Thyroid gland (tissue), 4 donors: ENCODE results near the gene FLRT2. TPM values are rescaled to one million over a fixed set of nuclear protein-coding genes. Genes with fewer than 3 reads are reported as not detected.
A peak's percentile ranks its signal among the peaks of the same experiment; 100 is the strongest.

Experiments
- DNase-seq, 2 donors: peaks; one replicate each; pipeline ENCODE4 v3.0.0-alpha.2; 2019
- H3K27ac ChIP-seq, 3 donors: fragments of 200-600 bp; sonication (generic); 1 replicate in 2 of 3; 2 replicates in 1 of 3; pipeline ENCODE4 v1.5.1; 2016 to 2019; ENCODE audit warnings: mild to moderate bottlenecking in 1 of 3, moderate library complexity in 1 of 3
- H3K27me3 ChIP-seq: fragments of 200-600 bp; sonication (generic); one replicate; pipeline ENCODE4 v1.5.1; 2019
- H3K36me3 ChIP-seq, 2 donors: fragments of 200-600 bp; sonication (generic); one replicate each; pipeline ENCODE4 v1.5.1; 2016 to 2019
- H3K4me1 ChIP-seq, 2 donors: fragments of 200-600 bp; sonication (generic); one replicate each; pipeline ENCODE4 v1.5.1; 2017 to 2019
- H3K4me3 ChIP-seq, 3 donors: fragments of 200-600 bp; sonication (generic); replicated peaks in 1 of 3; 1 replicate in 2 of 3; 2 replicates in 1 of 3; pipeline ENCODE4 v1.5.1; 2016; ENCODE audit warnings: mild to moderate bottlenecking in 1 of 3
- H3K9me3 ChIP-seq: fragments of 200-600 bp; sonication (generic); one replicate; pipeline ENCODE4 v1.5.1; 2017
- POLR2A ChIP-seq, 2 donors: fragments of 450-650 bp; IDR thresholded peaks; one replicate each; pipeline ENCODE4 v1.6.1; 2017; ENCODE audit warnings: antibody characterized with exemption in 2 of 2, mild to moderate bottlenecking in 2 of 2, moderate library complexity in 1 of 2
- WGBS, 2 donors: methylation state at CpG; one replicate each; pipeline ENCODE4 v1.1.5; 2017; 5-methylcytosine and 5-hydroxymethylcytosine counted together
- intact Hi-C: fragments of 100-400 bp; cut with DNase I; formaldehyde crosslinking; loops from one replicate; pipeline ENCODE4 v1.15.1; 2023
- total RNA-seq, 4 donors: library from RNA; depleted of rRNA; stranded (reverse); fragments of >200 nt; gene quantifications; one replicate each; pipeline ENCODE4 v1.2.3, GENCODE V29; 2016
- TF ChIP-seq, protein P1 (sequence below), 6 experiments: fragments of 200-600 bp in 3 of 6; fragments of 450-650 bp in 3 of 6; sonication (generic) in 3 of 6; IDR thresholded peaks; one replicate each; pipeline ENCODE4 v1.5.1; 2016 to 2019; ENCODE audit warnings: antibody characterized with exemption in 6 of 6, mild to moderate bottlenecking in 2 of 6, inconsistent platforms in 1 of 6, moderate library complexity in 1 of 6

Gene FLRT2
- total RNA-seq, 4 donors from 2014 or later, result 9.3 to 38.9 (median 23.5) TPM

DNA sequence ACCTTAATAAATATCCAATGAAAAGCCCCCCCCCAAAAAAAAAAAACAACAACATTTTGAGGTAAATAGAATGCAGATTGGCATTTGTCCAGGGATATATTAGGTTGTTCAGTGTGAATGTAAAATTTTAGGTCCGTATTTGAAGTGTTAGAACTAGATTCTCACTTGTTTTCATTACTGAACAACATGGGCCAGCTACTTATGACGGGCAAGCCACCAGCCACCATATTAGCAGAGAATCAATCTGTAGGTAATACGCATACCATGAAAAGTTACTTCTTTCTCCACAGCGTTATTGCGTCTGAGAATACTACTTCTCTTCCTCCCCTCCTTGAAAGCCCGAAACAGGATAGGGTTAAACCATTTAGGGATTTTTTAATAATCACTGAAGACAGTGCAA is 5.4 kb downstream of the FLRT2 start:
- Histone ChIP-seq H3K36me3 (no peaks in the 10 kb centered on the region), H3K9me3 (no peaks in the 10 kb centered on the region), H3K4me3 (peak overlapping the region in 1 of 3 donors; percentile 67), H3K27me3 (no peaks in the 10 kb centered on the region), H3K27ac (peak overlapping the region in 1 of 3 donors; percentile 79), H3K4me1 (peaks cover under 1 to 25% of the 10 kb centered on the region in 2 donors)
- TF ChIP-seq, protein P1, sequence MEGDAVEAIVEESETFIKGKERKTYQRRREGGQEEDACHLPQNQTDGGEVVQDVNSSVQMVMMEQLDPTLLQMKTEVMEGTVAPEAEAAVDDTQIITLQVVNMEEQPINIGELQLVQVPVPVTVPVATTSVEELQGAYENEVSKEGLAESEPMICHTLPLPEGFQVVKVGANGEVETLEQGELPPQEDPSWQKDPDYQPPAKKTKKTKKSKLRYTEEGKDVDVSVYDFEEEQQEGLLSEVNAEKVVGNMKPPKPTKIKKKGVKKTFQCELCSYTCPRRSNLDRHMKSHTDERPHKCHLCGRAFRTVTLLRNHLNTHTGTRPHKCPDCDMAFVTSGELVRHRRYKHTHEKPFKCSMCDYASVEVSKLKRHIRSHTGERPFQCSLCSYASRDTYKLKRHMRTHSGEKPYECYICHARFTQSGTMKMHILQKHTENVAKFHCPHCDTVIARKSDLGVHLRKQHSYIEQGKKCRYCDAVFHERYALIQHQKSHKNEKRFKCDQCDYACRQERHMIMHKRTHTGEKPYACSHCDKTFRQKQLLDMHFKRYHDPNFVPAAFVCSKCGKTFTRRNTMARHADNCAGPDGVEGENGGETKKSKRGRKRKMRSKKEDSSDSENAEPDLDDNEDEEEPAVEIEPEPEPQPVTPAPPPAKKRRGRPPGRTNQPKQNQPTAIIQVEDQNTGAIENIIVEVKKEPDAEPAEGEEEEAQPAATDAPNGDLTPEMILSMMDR (IDR thresholded peaks at IDR 0.05), result no peak
- TF ChIP-seq POLR2A (IDR thresholded peaks at IDR 0.05), result no peak
- intact Hi-C loops, result no loop called here
- 30% methylated on average over 6 of the region's 6 CpGs for WGBS, 2 donors
- no peak for DNase-seq

DNA sequence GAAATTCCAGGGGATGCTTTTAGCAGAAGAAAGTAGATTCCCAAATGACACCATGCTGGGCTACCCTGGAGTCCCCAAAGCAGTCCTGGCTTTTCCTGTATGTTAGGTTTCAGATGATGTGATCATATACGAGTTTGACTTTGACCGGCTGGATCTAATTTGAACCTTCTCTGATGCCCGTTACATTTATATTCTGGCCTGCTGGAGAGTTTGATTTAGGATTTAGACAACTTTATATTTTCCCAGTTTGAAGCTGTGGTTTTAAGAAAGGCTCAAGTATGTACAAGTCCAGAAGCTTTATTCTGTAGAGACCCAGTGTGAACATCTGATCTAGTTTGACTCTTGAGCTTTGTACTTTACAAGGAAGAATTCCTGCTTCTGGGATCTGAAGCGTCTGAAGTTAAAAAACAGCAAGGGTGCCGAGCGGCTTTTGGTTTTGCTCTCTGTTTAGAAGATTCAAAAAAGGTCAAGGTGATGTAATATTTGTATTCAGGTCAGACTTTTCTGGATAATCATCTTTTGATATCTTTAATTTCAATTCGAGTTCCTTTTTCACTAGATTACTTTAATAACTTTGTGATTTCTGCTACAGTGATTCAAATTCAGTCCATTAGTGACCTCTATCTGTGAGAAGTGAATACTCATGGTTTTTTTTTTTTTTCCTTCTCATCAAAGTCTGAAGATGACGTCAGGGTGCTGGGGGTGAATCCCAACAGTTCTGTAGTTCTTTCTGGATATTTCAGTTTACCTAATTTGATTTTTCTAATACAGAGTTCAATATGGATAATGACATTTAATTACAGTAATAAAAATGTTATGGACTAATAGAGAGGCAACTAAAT is 6.3 kb downstream of the FLRT2 start:
- intact Hi-C loops, result no loop called here
- Histone ChIP-seq H3K27ac (peak overlapping the region in 2 of 3 donors; percentile 1 to 79), H3K4me3 (no peak overlapping the region), H3K9me3 (no peaks in the 10 kb centered on the region), H3K4me1 (peaks cover 0 to 18% of the 10 kb centered on the region in 2 donors), H3K27me3 (no peaks in the 10 kb centered on the region), H3K36me3 (no peaks in the 10 kb centered on the region)
- TF ChIP-seq, protein P1 (IDR thresholded peaks at IDR 0.05), result peak in 3 of 6 experiments; percentile 50 to 72 (median 53)
- TF ChIP-seq POLR2A (IDR thresholded peaks at IDR 0.05), result no peak
- 16 to 17% methylated on average over 8 of the region's 8 CpGs for whole genome bisulfite sequencing, 2 donors
- DNase-seq, result peak; percentile 29 to 32

DNA sequence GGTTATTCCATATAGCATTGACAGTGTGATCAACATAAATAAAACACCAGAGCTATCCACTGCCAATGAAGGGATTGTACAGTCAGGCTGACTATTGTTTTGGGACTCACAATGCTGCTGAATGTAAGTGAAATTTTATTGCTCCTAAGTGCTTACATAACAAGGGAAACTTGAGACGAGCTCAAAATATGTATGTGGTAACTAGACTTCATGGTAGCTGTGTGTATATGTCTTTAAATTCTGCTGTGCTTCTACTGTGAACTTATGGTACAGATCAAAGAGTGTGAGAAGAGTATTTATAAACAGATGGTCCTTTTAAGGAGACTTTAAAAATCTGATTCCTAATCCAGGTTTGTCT is 6.9 kb downstream of the FLRT2 start:
- intact Hi-C loops, result no loop called here
- Histone ChIP-seq H3K4me1 (peaks cover 0 to 14% of the 10 kb centered on the region in 2 donors), H3K9me3 (no peaks in the 10 kb centered on the region), H3K36me3 (no peaks in the 10 kb centered on the region), H3K27me3 (no peaks in the 10 kb centered on the region), H3K27ac (peak overlapping the region in 1 of 3 donors; percentile 79), H3K4me3 (no peak overlapping the region)
- 66% methylated on average over 1 of the region's 1 CpG for WGBS, 2 donors
- DNase-seq, result no peak
- TF ChIP-seq POLR2A (IDR thresholded peaks at IDR 0.05), result no peak
- TF ChIP-seq, protein P1 (IDR thresholded peaks at IDR 0.05), result no peak

DNA sequence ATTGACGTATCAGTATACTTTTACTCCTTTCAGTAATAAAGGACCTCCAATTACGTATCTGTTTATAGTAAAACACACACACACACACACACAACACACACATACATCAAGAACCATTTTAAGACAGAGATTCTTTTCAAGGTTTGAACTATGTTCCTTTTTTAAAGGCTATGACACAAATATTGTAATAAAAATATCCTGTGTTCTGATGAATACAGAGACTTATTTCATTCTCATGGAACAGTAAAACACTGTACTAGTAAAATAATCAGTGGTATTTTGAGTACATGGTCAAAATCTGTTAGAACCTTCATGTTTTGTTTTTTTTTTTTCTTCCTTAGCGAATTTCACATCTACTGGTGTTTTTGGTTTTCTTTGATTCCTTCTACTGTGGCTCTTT is 7.6 kb downstream of the FLRT2 start:
- TF ChIP-seq POLR2A (IDR thresholded peaks at IDR 0.05), result no peak
- TF ChIP-seq, protein P1 (IDR thresholded peaks at IDR 0.05), result no peak
- H3K27me3 ChIP-seq, result no peaks in the 10 kb centered on the region
- intact Hi-C loops, result no loop called here
- peaks cover 0 to 9% of the 10 kb centered on the region in 2 donors for H3K4me1 ChIP-seq
- no peaks in the 10 kb centered on the region for H3K36me3 ChIP-seq
- DNase-seq, result no peak
- no peak overlapping the region for H3K4me3 ChIP-seq
- H3K27ac ChIP-seq, result no peak overlapping the region
- WGBS, 2 donors, result 77 to 80% methylated on average over 3 of the region's 3 CpGs
- no peaks in the 10 kb centered on the region for H3K9me3 ChIP-seq

DNA sequence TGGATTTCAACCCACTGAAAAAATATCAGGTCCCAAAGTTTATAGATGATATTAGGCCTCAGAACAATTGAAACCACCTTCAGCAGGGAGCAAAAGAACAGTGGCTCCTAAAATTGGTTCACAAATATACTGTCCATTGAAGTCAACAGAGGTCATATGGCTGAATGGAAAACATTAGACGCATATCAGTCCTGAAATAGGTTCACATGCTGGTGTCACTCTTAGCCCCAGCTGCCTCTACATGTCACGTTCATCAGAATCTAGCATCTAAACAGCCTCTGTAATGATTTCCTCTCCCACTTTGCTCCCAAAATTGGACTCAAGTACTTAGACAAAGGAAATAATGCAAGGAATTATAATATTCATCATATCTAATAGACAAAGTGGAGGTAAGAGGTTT is 8.7 kb downstream of the FLRT2 start:
- no peak overlapping the region for H3K27ac ChIP-seq
- DNase-seq, result no peak
- H3K4me1 ChIP-seq, result peaks cover 0 to 5% of the 10 kb centered on the region in 2 donors
- WGBS, 2 donors, result 80 to 84% methylated on average over 2 of the region's 2 CpGs
- H3K9me3 ChIP-seq, result no peaks in the 10 kb centered on the region
- no peak for TF ChIP-seq POLR2A (IDR thresholded peaks at IDR 0.05)
- TF ChIP-seq, protein P1 (IDR thresholded peaks at IDR 0.05), result no peak
- intact Hi-C loops, result no loop called here
- H3K36me3 ChIP-seq, result no peaks in the 10 kb centered on the region
- no peaks in the 10 kb centered on the region for H3K27me3 ChIP-seq
- no peak overlapping the region for H3K4me3 ChIP-seq
